HEK293 (cell line): Measurements from ENCODE around the gene MIB2.

ENCODE experiments used
- CTCF ChIA-PET: fragments of 350-600 bp; formaldehyde crosslinking; extraction: SDS; loops from one replicate; lab custom pipeline; 2021; ENCODE audit warnings: antibody characterized with exemption; lab: Yijun Ruan, JAX
- POLR2A ChIA-PET: fragments of 300-600 bp; formaldehyde crosslinking; extraction: SDS; loops from one replicate; lab custom pipeline; 2020; ENCODE audit warnings: antibody characterized with exemption, inconsistent platforms; lab: Yijun Ruan, JAX
- H3K27ac ChIP-seq: fragments of 200-500 bp; sonication (Bioruptor generic); 2 replicates; pipeline ENCODE4 v1.5.1; 2014; ENCODE audit warnings: low read depth, low read length, control low read depth, inconsistent platforms; ENCODE audit errors: extremely low read depth
- H3K36me3 ChIP-seq, 2 experiments: fragments of 200-500 bp in 1 of 2; sonication (Bioruptor generic) in 1 of 2; 1 replicate in 1 of 2; 2 replicates in 1 of 2; pipeline ENCODE4 v1.5.1; 2014 to 2017; ENCODE audit warnings: inconsistent platforms in 2 of 2, low read length in 2 of 2; ENCODE audit not compliant: control insufficient read depth in 2 of 2, insufficient read depth in 1 of 2
- H3K4me1 ChIP-seq: fragments of 200-500 bp; sonication (Bioruptor generic); 2 replicates; pipeline ENCODE4 v1.5.1; 2014; ENCODE audit warnings: mild to moderate bottlenecking, low read length, inconsistent platforms; ENCODE audit not compliant: control insufficient read depth, insufficient read depth
- H3K4me3 ChIP-seq: 2 replicates; pipeline ENCODE4 v1.5.1; 2011; ENCODE audit warnings: low read depth, mild to moderate bottlenecking, control low read depth, low read length, moderate library complexity
- H3K9me3 ChIP-seq: fragments of 200-500 bp; sonication (Bioruptor generic); 2 replicates; pipeline ENCODE4 v1.5.1; 2014; ENCODE audit warnings: low read depth, low read length, inconsistent platforms; ENCODE audit not compliant: control insufficient read depth, insufficient read depth
- BCL11A ChIP-seq: fragments of 450-650 bp; formaldehyde crosslinking; IDR thresholded peaks from 2 replicates; pipeline ENCODE4 v1.5.1; 2016; ENCODE audit warnings: low read depth, missing biosample characterization, missing genetic modification characterization
- GFI1B ChIP-seq: fragments of 450-650 bp; formaldehyde crosslinking; IDR thresholded peaks from 2 replicates; pipeline ENCODE4 v1.5.1; 2016; ENCODE audit warnings: missing biosample characterization, missing genetic modification characterization
- IKZF3 ChIP-seq: fragments of 450-650 bp; IDR thresholded peaks from 2 replicates; pipeline ENCODE4 v1.5.0; 2018; ENCODE audit warnings: missing biosample characterization, mild to moderate bottlenecking, missing genetic modification characterization, moderate library complexity
- SCRT1 ChIP-seq: fragments of 450-650 bp; formaldehyde crosslinking; IDR thresholded peaks from 2 replicates; pipeline ENCODE4 v1.5.1; 2016; ENCODE audit warnings: missing biosample characterization, missing genetic modification characterization, borderline replicate concordance
- SCRT2 ChIP-seq: fragments of 450-650 bp; formaldehyde crosslinking; IDR thresholded peaks from 2 replicates; pipeline ENCODE4 v1.5.1; 2016; ENCODE audit warnings: missing biosample characterization, missing genetic modification characterization
- ZBTB48 ChIP-seq: fragments of 450-650 bp; formaldehyde crosslinking; IDR thresholded peaks from 2 replicates; pipeline ENCODE4 v1.5.1; 2016; ENCODE audit warnings: missing biosample characterization, missing genetic modification characterization
- ZNF121 ChIP-seq: fragments of 450-650 bp; formaldehyde crosslinking; IDR thresholded peaks from 2 replicates; pipeline ENCODE4 v1.5.1; 2016; ENCODE audit warnings: missing biosample characterization, missing genetic modification characterization
- ZNF140 ChIP-seq: fragments of 450-650 bp; formaldehyde crosslinking; IDR thresholded peaks from 2 replicates; pipeline ENCODE4 v1.5.1; 2016; ENCODE audit warnings: missing biosample characterization, missing genetic modification characterization
- ZNF223 ChIP-seq: fragments of 450-650 bp; formaldehyde crosslinking; IDR thresholded peaks from 2 replicates; pipeline ENCODE4 v1.5.1; 2016; ENCODE audit warnings: missing biosample characterization, missing genetic modification characterization
- ZNF266 ChIP-seq: fragments of 450-650 bp; formaldehyde crosslinking; IDR thresholded peaks from 2 replicates; pipeline ENCODE4 v1.5.1; 2016; ENCODE audit warnings: missing biosample characterization, missing genetic modification characterization, low read depth
- ZNF341 ChIP-seq: fragments of 450-650 bp; formaldehyde crosslinking; IDR thresholded peaks from 2 replicates; pipeline ENCODE4; 2016; ENCODE audit warnings: low read depth, missing biosample characterization, missing genetic modification characterization
- ZNF398 ChIP-seq: fragments of 450-650 bp; formaldehyde crosslinking; IDR thresholded peaks from 2 replicates; pipeline ENCODE4 v1.5.1; 2017; ENCODE audit warnings: missing biosample characterization, missing genetic modification characterization
- ZNF426 ChIP-seq: fragments of 450-650 bp; formaldehyde crosslinking; IDR thresholded peaks from 2 replicates; pipeline ENCODE4 v1.5.1; 2017; ENCODE audit warnings: missing biosample characterization, missing genetic modification characterization, mild to moderate bottlenecking, inconsistent platforms, moderate library complexity
- ZNF548 ChIP-seq: fragments of 450-650 bp; formaldehyde crosslinking; IDR thresholded peaks from 2 replicates; pipeline ENCODE4 v1.5.1; 2016; ENCODE audit warnings: missing biosample characterization, missing genetic modification characterization
- ZNF596 ChIP-seq: fragments of 450-650 bp; IDR thresholded peaks from 2 replicates; pipeline ENCODE4 v1.5.0; 2018; ENCODE audit warnings: missing biosample characterization, mild to moderate bottlenecking, missing genetic modification characterization, moderate library complexity
- ZNF600 ChIP-seq: fragments of 450-650 bp; formaldehyde crosslinking; IDR thresholded peaks from 2 replicates; pipeline ENCODE4 v1.5.1; 2016; ENCODE audit warnings: missing biosample characterization, missing genetic modification characterization
- TF ChIP-seq, protein P1 (sequence below): fragments of 450-650 bp; formaldehyde crosslinking; IDR thresholded peaks from 2 replicates; pipeline ENCODE4 v1.5.1; 2017; ENCODE audit warnings: missing biosample characterization, mild to moderate bottlenecking, missing genetic modification characterization, moderate library complexity
- TF ChIP-seq, protein P2 (sequence below): fragments of 450-650 bp; formaldehyde crosslinking; IDR thresholded peaks from 2 replicates; pipeline ENCODE4 v1.5.1; 2016; ENCODE audit warnings: missing biosample characterization, missing genetic modification characterization
- TF ChIP-seq, protein P3 (sequence below): fragments of 450-650 bp; formaldehyde crosslinking; IDR thresholded peaks from 2 replicates; pipeline ENCODE4 v1.5.1; 2016; ENCODE audit warnings: missing biosample characterization, missing genetic modification characterization

Gene MIB2

GRCh38 chr1:1597275-1597930 lies 17.9 kb upstream of the MIB2 start (continued):
- TF ChIP-seq ZNF398 (tag by site-specific recombination) (peak; percentile 61; the same call in 1 of the 2 replicates), ZNF223 (tag by site-specific recombination) (peak; percentile 68; the same call in 1 of the 2 replicates), ZNF121 (tag by site-specific recombination) (no peak), ZNF426 (tag by site-specific recombination) (no peak), ZNF140 (tag by site-specific recombination) (no peak), GFI1B (no peak), ZNF600 (tag by site-specific recombination) (peak; percentile 76), ZNF341 (tag by site-specific recombination) (peak; percentile 92)
- TF ChIP-seq, protein P1, sequence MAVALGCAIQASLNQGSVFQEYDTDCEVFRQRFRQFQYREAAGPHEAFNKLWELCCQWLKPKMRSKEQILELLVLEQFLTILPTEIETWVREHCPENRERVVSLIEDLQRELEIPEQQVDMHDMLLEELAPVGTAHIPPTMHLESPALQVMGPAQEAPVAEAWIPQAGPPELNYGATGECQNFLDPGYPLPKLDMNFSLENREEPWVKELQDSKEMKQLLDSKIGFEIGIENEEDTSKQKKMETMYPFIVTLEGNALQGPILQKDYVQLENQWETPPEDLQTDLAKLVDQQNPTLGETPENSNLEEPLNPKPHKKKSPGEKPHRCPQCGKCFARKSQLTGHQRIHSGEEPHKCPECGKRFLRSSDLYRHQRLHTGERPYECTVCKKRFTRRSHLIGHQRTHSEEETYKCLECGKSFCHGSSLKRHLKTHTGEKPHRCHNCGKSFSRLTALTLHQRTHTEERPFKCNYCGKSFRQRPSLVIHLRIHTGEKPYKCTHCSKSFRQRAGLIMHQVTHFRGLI (tag by site-specific recombination), result no peak
- TF ChIP-seq, protein P2, sequence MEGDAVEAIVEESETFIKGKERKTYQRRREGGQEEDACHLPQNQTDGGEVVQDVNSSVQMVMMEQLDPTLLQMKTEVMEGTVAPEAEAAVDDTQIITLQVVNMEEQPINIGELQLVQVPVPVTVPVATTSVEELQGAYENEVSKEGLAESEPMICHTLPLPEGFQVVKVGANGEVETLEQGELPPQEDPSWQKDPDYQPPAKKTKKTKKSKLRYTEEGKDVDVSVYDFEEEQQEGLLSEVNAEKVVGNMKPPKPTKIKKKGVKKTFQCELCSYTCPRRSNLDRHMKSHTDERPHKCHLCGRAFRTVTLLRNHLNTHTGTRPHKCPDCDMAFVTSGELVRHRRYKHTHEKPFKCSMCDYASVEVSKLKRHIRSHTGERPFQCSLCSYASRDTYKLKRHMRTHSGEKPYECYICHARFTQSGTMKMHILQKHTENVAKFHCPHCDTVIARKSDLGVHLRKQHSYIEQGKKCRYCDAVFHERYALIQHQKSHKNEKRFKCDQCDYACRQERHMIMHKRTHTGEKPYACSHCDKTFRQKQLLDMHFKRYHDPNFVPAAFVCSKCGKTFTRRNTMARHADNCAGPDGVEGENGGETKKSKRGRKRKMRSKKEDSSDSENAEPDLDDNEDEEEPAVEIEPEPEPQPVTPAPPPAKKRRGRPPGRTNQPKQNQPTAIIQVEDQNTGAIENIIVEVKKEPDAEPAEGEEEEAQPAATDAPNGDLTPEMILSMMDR, result peak; percentile 58

DNA sequence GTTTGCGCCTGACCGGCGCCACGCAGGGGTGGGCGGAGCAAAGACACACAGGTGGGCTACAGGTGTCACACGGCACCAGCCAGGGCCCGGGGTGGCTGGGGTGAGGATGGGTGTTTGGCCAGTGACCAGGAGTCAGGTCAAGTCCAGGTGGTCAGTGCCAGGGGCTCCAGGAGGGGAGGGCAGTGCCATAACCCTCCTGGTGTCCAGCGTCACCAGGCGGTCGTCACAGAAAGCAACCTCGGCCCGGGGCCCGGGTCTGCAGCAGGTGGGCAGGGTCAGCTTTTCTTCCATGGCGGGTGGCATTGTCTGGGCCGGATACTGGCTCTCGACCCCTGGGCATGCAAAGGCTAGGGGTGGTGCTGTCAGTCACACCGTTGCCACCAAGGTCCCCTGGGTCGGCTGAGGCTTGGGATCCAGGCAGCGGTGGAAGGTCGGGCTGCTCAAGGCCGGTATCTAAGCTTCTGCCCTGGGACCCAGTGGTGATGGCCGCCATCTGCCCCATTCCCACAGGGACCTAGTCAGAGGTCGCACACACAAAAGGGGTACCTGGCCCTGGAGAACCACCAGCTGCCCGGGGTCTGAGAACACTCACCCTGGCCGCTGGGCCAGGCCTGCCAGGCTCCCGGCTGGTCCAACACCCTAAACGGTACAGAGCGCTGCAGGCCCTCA lies 17.1 kb upstream of the MIB2 start:
- TF ChIP-seq SCRT2 (tag by site-specific recombination) (peak; percentile 91), IKZF3 (no peak), SCRT1 (tag by site-specific recombination) (peak; percentile 72; the same call in 1 of the 2 replicates), ZNF548 (no peak), ZNF596 (tag by site-specific recombination) (no peak), ZNF266 (tag by site-specific recombination) (no peak), BCL11A (peak; percentile 53; the same call in 1 of the 2 replicates), ZBTB48 (0 out of 2 replicates have a peak, but pooled peaks have one; percentile 11)
- TF ChIP-seq, protein P3, sequence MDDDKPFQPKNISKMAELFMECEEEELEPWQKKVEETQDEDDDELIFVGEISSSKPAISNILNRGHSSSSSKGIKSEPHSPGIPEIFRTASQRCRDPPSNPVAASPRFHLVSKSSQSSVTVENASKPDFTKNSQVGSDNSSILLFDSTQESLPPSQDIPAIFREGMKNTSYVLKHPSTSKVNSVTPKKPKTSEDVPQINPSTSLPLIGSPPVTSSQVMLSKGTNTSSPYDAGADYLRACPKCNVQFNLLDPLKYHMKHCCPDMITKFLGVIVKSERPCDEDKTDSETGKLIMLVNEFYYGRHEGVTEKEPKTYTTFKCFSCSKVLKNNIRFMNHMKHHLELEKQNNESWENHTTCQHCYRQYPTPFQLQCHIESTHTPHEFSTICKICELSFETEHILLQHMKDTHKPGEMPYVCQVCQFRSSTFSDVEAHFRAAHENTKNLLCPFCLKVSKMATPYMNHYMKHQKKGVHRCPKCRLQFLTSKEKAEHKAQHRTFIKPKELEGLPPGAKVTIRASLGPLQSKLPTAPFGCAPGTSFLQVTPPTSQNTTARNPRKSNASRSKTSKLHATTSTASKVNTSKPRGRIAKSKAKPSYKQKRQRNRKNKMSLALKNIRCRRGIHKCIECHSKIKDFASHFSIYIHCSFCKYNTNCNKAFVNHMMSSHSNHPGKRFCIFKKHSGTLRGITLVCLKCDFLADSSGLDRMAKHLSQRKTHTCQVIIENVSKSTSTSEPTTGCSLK, result no peak
- Histone ChIP-seq H3K4me3 (no peak overlapping the region), H3K9me3 (no peaks in the 10 kb centered on the region), H3K4me1 (peaks cover 6% of the 10 kb centered on the region; the same call in 1 of the 2 replicates), H3K36me3 (no peaks in the 10 kb centered on the region), H3K27ac (no peak overlapping the region)
- ChIA-PET POLR2A (no interaction called here), CTCF (interaction anchor here (0.6 to 1.6 kb wide), 4 partner anchors 12 to 181 kb away, joined by 3 to 6 read pairs (median 4); no protein-coding TSS in a partner anchor)
